ENCODE data around the gene AZI2.

Gene AZI2

GRCh38 chr3:28300345-28300962 is 48.2 kb downstream of the AZI2 start:
- no peak for DNase-seq (ENCODE audit: low read depth in 2 of 2)

- DNase-seq (ENCODE audit: low read depth in 2 of 2): no peak
Measured at GRCh38 chr3:28299705-28300104, 48.9 kb downstream of the AZI2 start.

GRCh38 chr3:28295898-28296490 is 52.6 kb downstream of the AZI2 start:
- no peak for DNase-seq (ENCODE audit: low read depth in 2 of 2)

- no peak for DNase-seq (ENCODE audit: low read depth in 2 of 2)
Measured at GRCh38 chr3:28294667-28295413, 53.8 kb downstream of the AZI2 start.

- no peak for DNase-seq (ENCODE audit: low read depth in 2 of 2)
Measured at GRCh38 chr3:28292622-28293021, 56.0 kb downstream of the AZI2 start.

GRCh38 chr3:28291577-28291976 is 57.0 kb downstream of the AZI2 start:
- no peak for DNase-seq (ENCODE audit: low read depth in 2 of 2)

- DNase-seq (ENCODE audit: low read depth in 2 of 2): no peak
Measured at GRCh38 chr3:28290863-28291300, 57.7 kb downstream of the AZI2 start.

- no peak for DNase-seq (ENCODE audit: low read depth in 2 of 2)
Measured at GRCh38 chr3:28287046-28287445, 61.6 kb downstream of the AZI2 start.

- no peak for DNase-seq (ENCODE audit: low read depth in 2 of 2)
Measured at GRCh38 chr3:28286595-28286994, 62.0 kb downstream of the AZI2 start.

GRCh38 chr3:28280781-28281180 is 67.8 kb downstream of the AZI2 start:
- no peak for DNase-seq (ENCODE audit: low read depth in 2 of 2)

- DNase-seq (ENCODE audit: low read depth in 2 of 2): no peak
Measured at GRCh38 chr3:28279770-28280169, 68.9 kb downstream of the AZI2 start.

GRCh38 chr3:28278918-28279317 is 69.7 kb downstream of the AZI2 start:
- no peak for DNase-seq (ENCODE audit: low read depth in 2 of 2)

- DNase-seq (ENCODE audit: low read depth in 2 of 2): no peak
Measured at GRCh38 chr3:28273837-28274236, 74.8 kb downstream of the AZI2 start.

Measured in stimulated activated CD8-positive, alpha-beta memory T cell treated with anti-CD3 and anti-CD28 coated beads, Interleukin-7, amount 100 ng/mL, for 1 hour (primary cell).